ENCODE data around the gene SUN1. TPM values are rescaled to one million over a fixed set of nuclear protein-coding genes. Genes with fewer than 3 reads are reported as not detected.

Gene SUN1
- total RNA-seq, 6 experiments from 2014 or later: 51.0 to 69.8 (median 61.2) TPM

- peak overlapping the region; percentile 58 for H3K27ac Mint-ChIP-seq
- H3K27me3 Mint-ChIP-seq (ENCODE audit: insufficient read depth): peaks cover 4% of the 10 kb centered on the region
- TF ChIP-seq, protein P1, sequence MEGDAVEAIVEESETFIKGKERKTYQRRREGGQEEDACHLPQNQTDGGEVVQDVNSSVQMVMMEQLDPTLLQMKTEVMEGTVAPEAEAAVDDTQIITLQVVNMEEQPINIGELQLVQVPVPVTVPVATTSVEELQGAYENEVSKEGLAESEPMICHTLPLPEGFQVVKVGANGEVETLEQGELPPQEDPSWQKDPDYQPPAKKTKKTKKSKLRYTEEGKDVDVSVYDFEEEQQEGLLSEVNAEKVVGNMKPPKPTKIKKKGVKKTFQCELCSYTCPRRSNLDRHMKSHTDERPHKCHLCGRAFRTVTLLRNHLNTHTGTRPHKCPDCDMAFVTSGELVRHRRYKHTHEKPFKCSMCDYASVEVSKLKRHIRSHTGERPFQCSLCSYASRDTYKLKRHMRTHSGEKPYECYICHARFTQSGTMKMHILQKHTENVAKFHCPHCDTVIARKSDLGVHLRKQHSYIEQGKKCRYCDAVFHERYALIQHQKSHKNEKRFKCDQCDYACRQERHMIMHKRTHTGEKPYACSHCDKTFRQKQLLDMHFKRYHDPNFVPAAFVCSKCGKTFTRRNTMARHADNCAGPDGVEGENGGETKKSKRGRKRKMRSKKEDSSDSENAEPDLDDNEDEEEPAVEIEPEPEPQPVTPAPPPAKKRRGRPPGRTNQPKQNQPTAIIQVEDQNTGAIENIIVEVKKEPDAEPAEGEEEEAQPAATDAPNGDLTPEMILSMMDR (IDR thresholded peaks at IDR 0.05): no peak
- peaks cover 51% of the 10 kb centered on the region for H3K36me3 Mint-ChIP-seq (ENCODE audit: low read depth)
- no peaks in the 10 kb centered on the region for H3K9me3 Mint-ChIP-seq
- H3K4me3 Mint-ChIP-seq: no peak overlapping the region
- H3K4me1 Mint-ChIP-seq (ENCODE audit: low read depth): peaks cover 72% of the 10 kb centered on the region
- no peak for DNase-seq
These were observed 8.6 kb upstream of the SUN1 start for GRCh38 chr7:823649-824048.

DNA sequence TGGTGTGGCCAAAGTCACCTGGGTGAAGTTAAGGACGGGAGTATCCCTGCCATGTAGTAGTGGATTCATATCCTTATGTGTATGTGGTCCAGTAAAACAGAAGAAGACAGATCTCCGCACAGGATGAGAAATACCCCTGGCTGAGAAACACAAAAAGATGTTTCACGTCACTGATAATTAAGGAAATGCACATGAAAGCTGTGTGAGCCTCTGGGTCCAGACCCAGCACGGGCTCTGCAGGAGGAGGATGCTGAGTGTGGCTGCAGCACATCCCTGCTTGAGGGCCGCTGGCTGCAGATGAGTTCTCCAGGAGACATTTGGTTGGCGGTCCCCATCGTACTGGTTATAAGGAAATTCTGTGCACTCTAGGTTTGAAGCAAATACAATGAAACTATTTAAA is 8.2 kb upstream of the SUN1 start:
- H3K36me3 Mint-ChIP-seq (ENCODE audit: low read depth): peaks cover 49% of the 10 kb centered on the region
- H3K9me3 Mint-ChIP-seq: no peaks in the 10 kb centered on the region
- H3K27me3 Mint-ChIP-seq (ENCODE audit: insufficient read depth): peaks cover 4% of the 10 kb centered on the region
- H3K4me1 Mint-ChIP-seq (ENCODE audit: low read depth): peaks cover 68% of the 10 kb centered on the region
- H3K4me3 Mint-ChIP-seq: no peak overlapping the region; the same call in 1 of the 2 replicates
- DNase-seq: no peak
- TF ChIP-seq, protein P1 (IDR thresholded peaks at IDR 0.05): no peak
- H3K27ac Mint-ChIP-seq: peak overlapping the region; percentile 79

- peaks cover 64% of the 10 kb centered on the region for H3K4me1 Mint-ChIP-seq (ENCODE audit: low read depth)
These were observed 7.6 kb upstream of the SUN1 start for GRCh38 chr7:824664-825063.

DNA sequence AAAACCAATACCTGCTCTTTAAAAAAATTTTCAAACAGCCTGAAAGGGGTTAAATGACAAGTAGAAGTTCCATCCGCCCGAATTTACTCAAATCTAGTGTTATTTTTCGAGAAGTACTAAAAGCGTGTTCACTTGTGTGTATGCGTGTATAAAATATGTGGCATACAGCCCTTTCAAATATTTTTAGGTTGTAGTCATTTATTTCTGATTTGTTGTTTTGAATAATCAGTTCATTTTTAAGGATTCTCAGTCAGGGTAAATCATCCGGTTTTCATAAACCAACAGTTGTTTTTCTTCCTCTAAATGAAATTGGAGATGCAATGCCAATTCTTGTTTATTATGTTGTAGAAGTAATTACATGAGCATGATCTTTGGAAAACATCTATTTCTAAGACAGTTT is 6.9 kb upstream of the SUN1 start:
- H3K36me3 Mint-ChIP-seq (ENCODE audit: low read depth): peaks cover 37% of the 10 kb centered on the region
- H3K4me3 Mint-ChIP-seq: peak overlapping the region; percentile 72
- TF ChIP-seq, protein P1 (IDR thresholded peaks at IDR 0.05): no peak
- DNase-seq: peak; percentile 66
- H3K27me3 Mint-ChIP-seq (ENCODE audit: insufficient read depth): peaks cover 4% of the 10 kb centered on the region
- H3K27ac Mint-ChIP-seq: peak overlapping the region; percentile 85
- peaks cover 62% of the 10 kb centered on the region for H3K4me1 Mint-ChIP-seq (ENCODE audit: low read depth)
- no peaks in the 10 kb centered on the region for H3K9me3 Mint-ChIP-seq

More at GRCh38 chr7:824664-825063, 7.6 kb upstream of the SUN1 start:
- TF ChIP-seq, protein P1 (IDR thresholded peaks at IDR 0.05): no peak
- Mint-ChIP-seq H3K27me3 (ENCODE audit: insufficient read depth) (peaks cover 4% of the 10 kb centered on the region), H3K9me3 (no peaks in the 10 kb centered on the region), H3K36me3 (ENCODE audit: low read depth) (peaks cover 45% of the 10 kb centered on the region), H3K27ac (peak overlapping the region; percentile 79), H3K4me3 (peak overlapping the region; percentile 72; the same call in 1 of the 2 replicates)
- DNase-seq: no peak

DNA sequence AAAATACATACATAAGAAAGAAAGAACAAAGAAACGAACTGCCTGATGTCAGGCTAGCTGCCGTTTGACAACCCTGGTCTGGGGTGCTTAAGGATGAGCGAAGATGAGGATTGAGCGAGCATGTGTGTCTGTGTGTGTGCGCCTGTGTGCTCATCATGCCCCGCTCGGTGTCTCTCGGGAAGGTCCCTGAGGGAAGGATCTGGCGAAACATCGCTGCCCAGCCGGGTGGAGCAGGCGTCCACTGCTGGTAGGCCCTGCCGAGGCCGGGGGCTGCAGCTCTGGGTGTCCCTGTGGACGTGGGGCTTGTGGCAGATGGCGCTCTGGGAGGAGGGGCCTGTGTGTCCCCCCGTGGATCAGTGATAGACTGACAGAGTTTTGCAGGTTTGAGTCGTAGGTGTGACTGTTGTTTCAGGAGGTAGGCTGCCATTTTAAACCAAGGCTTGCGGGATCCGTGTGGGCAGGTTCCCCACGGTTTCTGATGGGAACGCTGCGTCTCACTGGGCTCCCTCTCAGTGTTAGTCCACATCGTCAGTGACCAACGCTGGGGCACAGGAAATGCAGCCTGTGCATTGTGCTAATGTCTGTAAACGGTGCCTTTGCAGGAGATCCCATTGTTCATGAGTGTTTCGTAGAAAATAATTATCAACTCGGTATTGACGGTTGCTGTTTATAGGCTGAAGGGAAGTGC is 5.9 kb upstream of the SUN1 start:
- Mint-ChIP-seq H3K9me3 (no peaks in the 10 kb centered on the region), H3K36me3 (ENCODE audit: low read depth) (peaks cover 31% of the 10 kb centered on the region), H3K4me3 (peak overlapping the region; percentile 72), H3K27me3 (ENCODE audit: insufficient read depth) (peaks cover 4% of the 10 kb centered on the region), H3K4me1 (ENCODE audit: low read depth) (peaks cover 62% of the 10 kb centered on the region), H3K27ac (peak overlapping the region; percentile 85)
- no peak for DNase-seq
- TF ChIP-seq, protein P1 (IDR thresholded peaks at IDR 0.05): no peak
